K562 (cell line): ENCODE measurements around the gene KCTD7. TPM values are rescaled to one million over a fixed set of nuclear protein-coding genes. Genes with fewer than 3 reads are reported as not detected.

Experiments used
- ATAC-seq: fragments of 200-7000 bp; cut with Tn5 transposase; 3 replicates; pipeline ENCODE4 v1.9.1; 2020; ENCODE audit warnings: moderate library complexity
- BruUV-seq: library from RNA; stranded (reverse); fragments of 400-500 nt; replicated peaks from 2 replicates; lab custom pipeline; 2021; lab: Mats Ljungman, UMichigan
- CTCF ChIA-PET: fragments of 300-600 bp; formaldehyde crosslinking; extraction: SDS; loops from one replicate; lab custom pipeline; 2021; ENCODE audit warnings: low intra/inter-chr PET ratio; lab: Yijun Ruan, JAX
- POLR2A ChIA-PET: fragments of 300-600, 350-650 bp; sonication (Branson Sonifier 250); formaldehyde crosslinking; extraction: SDS; loops from one replicate; lab custom pipeline; 2021; ENCODE audit warnings: antibody characterized with exemption, inconsistent platforms; lab: Yijun Ruan, JAX
- DNase-seq, 4 experiments: peaks; one replicate each; pipeline versions ENCODE4 v3.0.0 to v3.0.0-alpha.2; 2011 to 2018; ENCODE audit warnings: low spot score in 3 of 4, mixed read lengths in 3 of 4; ENCODE audit errors: extremely low read depth in 1 of 4
- FAIRE-seq: peaks from 2 replicates; lab custom pipeline; 2011; peaks lifted over from hg19 to GRCh38; lab: Jason Lieb, UNC
- H2AFZ ChIP-seq: 2 replicates; pipeline ENCODE4 v1.6.0; 2011; ENCODE audit warnings: low read depth, low read length, control low read depth, inconsistent platforms
- H3K27ac ChIP-seq: fragments of 200-600 bp; 3 replicates; pipeline ENCODE4 v1.8.0; 2011; ENCODE audit warnings: low read depth, mild to moderate bottlenecking, control low read depth, inconsistent platforms, low read length, moderate library complexity, mixed read lengths; ENCODE audit errors: extremely low read depth
- H3K27me3 ChIP-seq, 2 experiments: fragments of 300-600 bp in 1 of 2; 2 replicates in 1 of 2; 3 replicates in 1 of 2; pipeline versions ENCODE4 v1.6.0 to v1.8.0; 2011; ENCODE audit warnings: inconsistent platforms in 2 of 2, low read length in 2 of 2, mild to moderate bottlenecking in 1 of 2, mixed read lengths in 1 of 2, moderate library complexity in 1 of 2; ENCODE audit not compliant: control insufficient read depth in 2 of 2, insufficient read depth in 2 of 2
- H3K36me3 ChIP-seq: fragments of 300-600 bp; 3 replicates; pipeline ENCODE4 v1.8.0; 2011; ENCODE audit warnings: mild to moderate bottlenecking, low read length, inconsistent platforms; ENCODE audit not compliant: control insufficient read depth, insufficient read depth
- H3K4me1 ChIP-seq, 2 experiments: fragments of 200-600 bp in 1 of 2; replicated peaks in 1 of 2; 2 replicates in 1 of 2; 3 replicates in 1 of 2; pipeline versions ENCODE4 v1.5.1 to v1.8.0; 2011; ENCODE audit warnings: inconsistent platforms in 2 of 2, low read length in 2 of 2, mild to moderate bottlenecking in 1 of 2, mixed read lengths in 1 of 2, moderate library complexity in 1 of 2; ENCODE audit not compliant: control insufficient read depth in 2 of 2, insufficient read depth in 2 of 2
- H3K4me2 ChIP-seq: 2 replicates; pipeline ENCODE4 v1.6.1; 2011; ENCODE audit warnings: low read length, control low read depth, inconsistent platforms, mixed read lengths; ENCODE audit not compliant: insufficient read depth
- H3K4me3 ChIP-seq: fragments of 200-600 bp; sonication (generic), shearing (Covaris generic); 2 replicates; pipeline ENCODE4 v1.5.1; 2016; ENCODE audit warnings: control low read depth, inconsistent platforms
- H3K79me2 ChIP-seq: fragments of 200-600 bp; 3 replicates; pipeline ENCODE4 v1.8.0; 2011; ENCODE audit warnings: low read length, inconsistent platforms; ENCODE audit not compliant: control insufficient read depth, insufficient read depth
- H3K9ac ChIP-seq, 2 experiments: 2 replicates each; pipeline versions ENCODE4 v1.6.0 to v1.6.1; 2011; ENCODE audit warnings: low read depth in 2 of 2, low read length in 2 of 2, control low read depth in 1 of 2, inconsistent platforms in 1 of 2, mild to moderate bottlenecking in 1 of 2, mixed read lengths in 1 of 2; ENCODE audit not compliant: insufficient read depth in 1 of 2
- H3K9me1 ChIP-seq: one replicate; pipeline ENCODE4 v1.6.0; 2011; ENCODE audit warnings: inconsistent platforms, mild to moderate bottlenecking, low read length, moderate library complexity; ENCODE audit not compliant: control insufficient read depth, insufficient read depth
- H3K9me3 ChIP-seq: replicated peaks from 2 replicates; pipeline ENCODE4 v1.5.1; 2011; ENCODE audit warnings: low read depth, low read length, inconsistent platforms; ENCODE audit not compliant: control insufficient read depth, insufficient read depth
- H4K20me1 ChIP-seq: replicated peaks from 2 replicates; pipeline ENCODE4 v1.6.1; 2011; ENCODE audit warnings: low read length, inconsistent platforms, mixed read lengths; ENCODE audit not compliant: control insufficient read depth, insufficient read depth
- CCNT2 ChIP-seq: IDR thresholded peaks from 2 replicates; pipeline ENCODE4 v1.6.1; 2011; ENCODE audit warnings: borderline replicate concordance, low read depth, mild to moderate bottlenecking, moderate library complexity, mixed read lengths, low read length; ENCODE audit not compliant: insufficient read length; ENCODE audit errors: extremely low read depth
- HDAC1 ChIP-seq, 2 experiments: fragments of 450-650 bp; IDR thresholded peaks; 2 replicates each; pipeline ENCODE4 v1.6.1; 2016 to 2017; ENCODE audit warnings: inconsistent platforms in 1 of 2, mild to moderate bottlenecking in 1 of 2, moderate library complexity in 1 of 2
- KLF6 ChIP-seq: fragments of 250-450 bp; sonication (Bioruptor Pico); IDR thresholded peaks from 2 replicates; pipeline ENCODE4 v1.4.0; 2020; ENCODE audit warnings: mild to moderate bottlenecking, moderate library complexity, borderline replicate concordance
- SAP30 ChIP-seq: fragments of 200-600 bp; sonication (generic); IDR thresholded peaks from 2 replicates; pipeline ENCODE4 v1.6.1; 2012; ENCODE audit warnings: borderline replicate concordance, low read depth, mild to moderate bottlenecking, moderate library complexity, low read length, control low read depth, inconsistent platforms; ENCODE audit not compliant: insufficient read depth, poor library complexity, severe bottlenecking
- ZNF766 ChIP-seq: fragments of 200-800 bp; sonication (Bioruptor generic); conservative IDR thresholded peaks from 2 replicates; pipeline ENCODE4 v1.6.1; 2016; ENCODE audit warnings: missing genetic modification characterization, missing compliant biosample characterization
- WGBS: fragments of 100-300 bp; shearing (Covaris generic); methylation state at CpG from one replicate; pipeline ENCODE4 v1.1.6; 2016; ENCODE audit warnings: low coverage, mixed read lengths; ENCODE audit not compliant: insufficient coverage; ENCODE audit errors: missing lambda C conversion rate; 5-methylcytosine and 5-hydroxymethylcytosine counted together
- in situ Hi-C: fragments of 300-500 bp; cut with MboI; formaldehyde crosslinking; loops from 4 replicates; pipeline ENCODE4 v1.15.0; 2018; ENCODE audit warnings: inconsistent platforms, mixed read lengths
- intact Hi-C: fragments of 100-400 bp; cut with micrococcal nuclease; formaldehyde crosslinking; loops from 2 replicates; pipeline ENCODE4 v1.14.2; 2022
- polyA plus RNA-seq, 8 experiments: library from polyadenylated mRNA; depleted of rRNA in 4 of 8; stranded (reverse) in 5 of 8; unstranded in 3 of 8; fragments of >200 nt; fragmentation: Nextera tagmentation in 2 of 8; fragmentation: Illumina TruSeq in 1 of 8; extraction: Ambion mirVana in 2 of 8; extraction: Trizol in 1 of 8; gene quantifications; 2 replicates each; pipeline versions ENCODE4 v1.2.1 to v1.2.3, GENCODE V29; 2011 to 2014; ENCODE audit warnings: inconsistent platforms in 1 of 8, missing spikeins in 1 of 8
- total RNA-seq, 7 experiments: library from RNA; depleted of rRNA in 6 of 7; stranded (reverse); fragments of >200 nt in 6 of 7; fragmentation: Illumina TruSeq in 2 of 7; extraction: Trizol in 2 of 7; gene quantifications; 2 replicates each; pipeline versions ENCODE4 v1.2.1 to v1.2.3, GENCODE V29; 2011 to 2021; ENCODE audit warnings: low replicate concordance in 1 of 7
- TF ChIP-seq, protein P1 (sequence below), 2 experiments: fragments of 450-650 bp; IDR thresholded peaks; 2 replicates each; pipeline ENCODE4 v1.6.1; 2016; ENCODE audit warnings: mild to moderate bottlenecking in 2 of 2, borderline replicate concordance in 1 of 2, low read depth in 1 of 2, moderate library complexity in 1 of 2
- TF ChIP-seq, protein P2 (sequence below): fragments of 450-650 bp; IDR thresholded peaks from 2 replicates; pipeline ENCODE4 v1.6.1; 2016

Gene KCTD7
- total and polyA plus RNA-seq, 9 of the 15 experiments (the other 6 are each of a cell fraction or from before 2014, with no cell fraction given), result 1.5 to 26.0 (median 9.0) TPM

DNA sequence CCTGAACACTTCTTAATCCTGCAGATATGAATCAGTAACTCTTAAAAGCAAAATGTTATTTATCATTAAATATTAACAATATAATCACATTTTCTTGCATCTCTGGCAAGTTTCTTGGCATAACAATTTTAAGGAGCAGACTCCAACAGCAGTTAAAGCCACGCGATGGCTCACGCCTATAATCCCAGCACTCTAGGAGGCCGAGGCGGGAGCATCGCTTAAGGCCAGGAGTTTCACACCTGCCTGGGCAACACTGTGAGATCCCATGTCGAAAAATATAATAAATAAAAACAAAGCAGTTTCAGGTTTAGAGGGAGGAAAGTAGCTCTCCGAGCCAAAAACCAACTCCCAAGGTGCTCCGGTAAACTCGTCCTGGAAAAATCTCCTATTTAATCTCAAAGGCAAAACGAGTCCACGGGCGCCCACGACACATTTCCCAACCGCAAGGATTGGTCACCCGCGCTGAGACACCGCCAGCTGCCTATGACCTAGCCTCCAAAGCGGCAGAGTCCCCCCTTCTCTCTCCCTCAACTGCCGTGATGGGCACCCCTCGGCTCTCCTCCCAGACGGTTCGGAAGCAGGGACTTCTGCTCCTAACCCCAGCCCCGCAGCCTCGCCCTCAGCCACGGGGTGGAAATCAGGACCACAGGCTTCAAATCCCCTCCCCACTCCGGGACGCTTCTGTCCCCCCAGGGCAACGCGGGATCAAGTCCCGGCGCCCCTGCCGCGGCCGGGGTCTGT, 37.5 kb upstream of the KCTD7 start (continued):
- TF ChIP-seq SAP30, result peak; percentile 28

DNA sequence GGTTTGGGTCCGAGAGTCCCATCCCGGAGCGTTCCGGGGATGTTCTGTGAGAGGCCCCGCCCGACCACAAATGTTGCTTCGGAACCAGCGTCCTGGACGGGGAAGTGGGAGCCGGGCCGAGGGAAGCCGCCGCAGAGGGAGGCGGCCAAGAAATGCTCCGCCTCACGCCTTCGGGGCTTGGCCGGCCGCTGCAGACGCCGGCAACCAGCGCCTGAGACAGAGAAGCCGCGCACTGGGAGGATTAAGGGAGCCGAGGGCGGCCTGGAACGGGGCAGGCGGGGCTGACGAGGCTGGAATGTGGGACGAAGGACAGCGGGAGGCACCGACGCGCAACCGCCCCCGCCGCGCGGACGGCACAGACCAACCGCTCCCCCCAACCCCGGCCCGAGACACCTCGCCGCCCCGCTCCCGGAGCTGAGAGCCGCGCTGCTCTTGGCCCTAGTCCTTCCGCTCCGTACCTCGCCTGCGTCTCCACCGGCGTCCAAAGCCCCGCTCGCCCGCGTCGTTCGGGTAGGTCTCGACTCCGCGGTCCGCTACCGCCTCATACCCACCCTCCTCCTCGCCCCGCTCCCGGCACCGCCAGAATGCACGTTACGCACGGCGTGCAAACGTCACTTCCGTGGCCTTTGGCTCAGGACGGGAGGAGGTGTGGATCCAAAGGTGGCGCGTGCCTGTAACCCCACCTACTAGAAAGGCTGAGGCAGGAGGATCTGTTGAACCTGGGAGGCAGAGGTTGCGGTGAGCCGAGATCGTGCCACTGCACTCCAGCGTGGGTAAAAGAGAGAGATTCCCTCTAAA, 36.7 kb upstream of the KCTD7 start:
- ChIA-PET CTCF (no interaction called here), POLR2A (interaction anchor here (0.7 kb wide), 1 partner anchor 10 kb away, joined by 3 read pairs; no protein-coding TSS in a partner anchor)
- peak; percentile 92 for FAIRE-seq
- Histone ChIP-seq H3K79me2 (peaks cover 56% of the 10 kb centered on the region), H3K4me3 (peak overlapping the region; percentile 82), H4K20me1 (peaks cover 15% of the 10 kb centered on the region), H3K4me2 (peak overlapping the region; percentile 87), H3K9me1 (no peaks in the 10 kb centered on the region), H2AFZ (peak overlapping the region; percentile 96), H3K9me3 (peaks cover 2% of the 10 kb centered on the region; the same call in 1 of the 2 replicates), H3K36me3 (peaks cover 25% of the 10 kb centered on the region; the same call in 1 of the 3 replicates), H3K4me1 (peaks cover 16 to 19% of the 10 kb centered on the region in 2 experiments), H3K27ac (peak overlapping the region; percentile 81), H3K27me3 (no peaks in the 10 kb centered on the region), H3K9ac (peak overlapping the region; percentile 77 to 100)
- in situ Hi-C loops, result no loop called here
- peak; percentile 93 to 98 (median 94) for DNase-seq
- peak; percentile 96 for ATAC-seq
- intact Hi-C loops, result no loop called here
- BruUV-seq, result no TSS peak
- WGBS, result under 1% methylated on average over 83 of the region's 83 CpGs
- TF ChIP-seq CCNT2 (peak; percentile 48), HDAC1 (IDR thresholded peaks at IDR 0.05) (peak in 1 of 2 experiments; percentile 87; a peak in 2 of 4 replicates), ZNF766 (peak; percentile 83), KLF6 (CRISPR knock-in tag) (no peak)
- TF ChIP-seq, protein P1, sequence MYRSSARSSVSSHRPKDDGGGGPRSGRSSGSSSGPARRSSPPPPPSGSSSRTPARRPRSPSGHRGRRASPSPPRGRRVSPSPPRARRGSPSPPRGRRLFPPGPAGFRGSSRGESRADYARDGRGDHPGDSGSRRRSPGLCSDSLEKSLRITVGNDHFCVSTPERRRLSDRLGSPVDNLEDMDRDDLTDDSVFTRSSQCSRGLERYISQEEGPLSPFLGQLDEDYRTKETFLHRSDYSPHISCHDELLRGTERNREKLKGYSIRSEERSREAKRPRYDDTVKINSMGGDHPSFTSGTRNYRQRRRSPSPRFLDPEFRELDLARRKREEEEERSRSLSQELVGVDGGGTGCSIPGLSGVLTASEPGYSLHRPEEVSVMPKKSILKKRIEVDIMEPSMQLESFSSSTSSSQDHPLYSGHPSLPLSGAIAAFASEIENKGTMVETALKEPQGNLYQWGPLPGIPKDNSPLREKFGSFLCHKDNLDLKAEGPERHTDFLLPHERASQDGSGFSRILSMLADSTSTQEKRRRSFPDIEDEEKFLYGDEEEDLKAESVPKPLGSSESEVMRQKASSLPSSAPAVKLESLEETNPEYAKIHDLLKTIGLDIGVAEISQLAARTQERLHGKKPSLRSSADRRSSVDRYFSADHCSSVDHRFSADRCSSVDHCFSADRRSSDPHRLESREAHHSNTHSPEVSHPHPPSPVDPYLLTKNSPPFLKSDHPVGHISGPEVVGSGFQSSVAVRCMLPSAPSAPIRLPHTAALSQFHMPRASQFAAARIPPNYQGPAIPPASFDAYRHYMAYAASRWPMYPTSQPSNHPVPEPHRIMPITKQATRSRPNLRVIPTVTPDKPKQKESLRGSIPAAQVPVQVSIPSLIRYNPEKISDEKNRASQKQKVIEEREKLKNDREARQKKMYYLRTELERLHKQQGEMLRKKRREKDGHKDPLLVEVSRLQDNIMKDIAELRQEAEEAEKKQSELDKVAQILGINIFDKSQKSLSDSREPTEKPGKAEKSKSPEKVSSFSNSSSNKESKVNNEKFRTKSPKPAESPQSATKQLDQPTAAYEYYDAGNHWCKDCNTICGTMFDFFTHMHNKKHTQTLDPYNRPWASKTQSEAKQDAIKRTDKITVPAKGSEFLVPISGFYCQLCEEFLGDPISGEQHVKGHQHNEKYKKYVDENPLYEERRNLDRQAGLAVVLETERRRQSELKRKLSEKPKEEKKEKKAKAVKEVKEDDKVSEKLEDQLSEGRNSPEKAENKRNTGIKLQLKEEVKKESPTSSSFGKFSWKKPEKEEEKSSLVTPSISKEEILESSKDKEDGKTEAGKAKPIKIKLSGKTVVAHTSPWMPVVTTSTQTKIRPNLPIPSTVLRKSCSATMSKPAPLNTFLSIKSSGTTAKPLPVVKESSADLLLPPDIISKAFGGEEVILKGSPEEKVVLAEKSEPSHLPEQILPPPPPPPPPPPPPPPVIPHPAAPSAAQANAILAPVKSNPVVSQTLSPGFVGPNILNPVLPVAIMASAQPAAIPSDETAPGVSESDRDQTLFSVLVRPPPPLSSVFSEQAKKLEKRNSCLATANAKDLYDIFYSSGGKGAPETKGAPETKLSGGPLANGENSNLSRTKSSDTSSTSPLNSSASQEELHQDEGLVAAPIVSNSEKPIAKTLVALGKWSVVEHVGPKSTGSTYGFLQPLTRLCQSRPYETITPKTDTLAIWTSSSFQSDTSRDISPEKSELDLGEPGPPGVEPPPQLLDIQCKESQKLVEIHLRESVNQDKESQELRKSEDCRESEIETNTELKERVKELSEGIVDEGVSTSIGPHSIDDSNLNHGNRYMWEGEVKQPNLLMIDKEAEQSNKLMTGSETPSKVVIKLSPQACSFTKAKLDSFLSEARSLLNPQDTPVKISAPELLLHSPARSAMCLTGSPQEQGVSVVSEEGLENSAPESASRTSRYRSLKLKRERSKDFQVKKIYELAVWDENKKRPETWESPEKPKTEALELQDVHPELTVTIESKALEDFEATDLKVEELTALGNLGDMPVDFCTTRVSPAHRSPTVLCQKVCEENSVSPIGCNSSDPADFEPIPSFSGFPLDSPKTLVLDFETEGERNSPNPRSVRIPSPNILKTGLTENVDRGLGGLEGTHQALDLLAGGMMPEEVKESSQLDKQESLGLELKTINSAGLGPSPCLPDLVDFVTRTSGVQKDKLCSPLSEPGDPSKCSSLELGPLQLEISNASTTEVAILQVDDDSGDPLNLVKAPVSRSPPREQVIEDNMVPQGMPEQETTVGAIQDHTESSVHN (IDR thresholded peaks at IDR 0.05; ENCODE audit: borderline replicate concordance in 1 of 2, low read depth in 1 of 2), result no peak
- TF ChIP-seq, protein P2, sequence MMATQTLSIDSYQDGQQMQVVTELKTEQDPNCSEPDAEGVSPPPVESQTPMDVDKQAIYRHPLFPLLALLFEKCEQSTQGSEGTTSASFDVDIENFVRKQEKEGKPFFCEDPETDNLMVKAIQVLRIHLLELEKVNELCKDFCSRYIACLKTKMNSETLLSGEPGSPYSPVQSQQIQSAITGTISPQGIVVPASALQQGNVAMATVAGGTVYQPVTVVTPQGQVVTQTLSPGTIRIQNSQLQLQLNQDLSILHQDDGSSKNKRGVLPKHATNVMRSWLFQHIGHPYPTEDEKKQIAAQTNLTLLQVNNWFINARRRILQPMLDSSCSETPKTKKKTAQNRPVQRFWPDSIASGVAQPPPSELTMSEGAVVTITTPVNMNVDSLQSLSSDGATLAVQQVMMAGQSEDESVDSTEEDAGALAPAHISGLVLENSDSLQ, result peak; percentile 68
